ENCODE measurements around the gene IL4. TPM values are rescaled to one million over a fixed set of nuclear protein-coding genes. Genes with fewer than 3 reads are reported as not detected.

IL4 gene
- total and polyA plus RNA-seq, 9 of the 15 experiments (the other 6 are each of a cell fraction or from before 2014, with no cell fraction given): 0.22 to 0.62 TPM; not detected in 7

GRCh38 chr5:132680780-132681475, 7.1 kb downstream of the IL4 start:
- Histone ChIP-seq H3K36me3 (ENCODE audit: control insufficient read depth, insufficient read depth, low read length) (no peaks in the 10 kb centered on the region), H3K79me2 (ENCODE audit: control insufficient read depth, insufficient read depth, low read length) (no peaks in the 10 kb centered on the region), H3K4me2 (ENCODE audit: insufficient read depth, low read length) (no peak overlapping the region), H3K4me1 (replicated peaks in 1 of 2; ENCODE audit: control insufficient read depth in 2 of 2, insufficient read depth in 2 of 2, low read length in 2 of 2) (peaks cover 7 to 39% of the 10 kb centered on the region in 2 experiments), H3K27ac (ENCODE audit: extremely low read depth, low read depth, low read length) (no peak overlapping the region), H4K20me1 (replicated peaks; ENCODE audit: control insufficient read depth, insufficient read depth, low read length) (no peaks in the 10 kb centered on the region), H3K9ac (ENCODE audit: insufficient read depth in 1 of 2, low read depth in 2 of 2, low read length in 2 of 2) (no peak overlapping the region), H3K27me3 (ENCODE audit: control insufficient read depth in 2 of 2, insufficient read depth in 2 of 2, low read length in 2 of 2) (no peaks in the 10 kb centered on the region), H3K4me3 (no peak overlapping the region), H3K9me1 (ENCODE audit: control insufficient read depth, insufficient read depth, low read length) (no peaks in the 10 kb centered on the region), H2AFZ (ENCODE audit: low read depth, low read length) (peak overlapping the region; percentile 56), H3K9me3 (replicated peaks; ENCODE audit: control insufficient read depth, insufficient read depth, low read depth, low read length) (no peaks in the 10 kb centered on the region)
- WGBS (ENCODE audit: insufficient coverage, low coverage, missing lambda C conversion rate): 74% methylated on average over 8 of the region's 8 CpGs
- DNase-seq (ENCODE audit: extremely low read depth in 1 of 4, low spot score in 3 of 4): peak in 2 of 4 experiments; percentile 14 to 51
- in situ Hi-C loops (cut with MboI) (no loop called here), intact Hi-C loops (cut with micrococcal nuclease) (no loop called here)
- no peak for FAIRE-seq
- ATAC-seq: peak; percentile 54
- ChIA-PET POLR2A (interaction anchor here (0.7 kb wide), 1 partner anchor 9 kb away, joined by 5 read pairs; no protein-coding TSS in a partner anchor), CTCF (ENCODE audit: low intra/inter-chr PET ratio) (no interaction called here)
- TF ChIP-seq HCFC1 (IDR thresholded peaks at IDR 0.05; ENCODE audit: low read depth, low read length) (no peak), NR2C1 (IDR thresholded peaks at IDR 0.05) (no peak), NR2C1 (tag; IDR thresholded peaks at IDR 0.05) (no peak), MTA2 (IDR thresholded peaks at IDR 0.05; ENCODE audit: low read depth) (no peak), KAT7 (CRISPR knock-in tag; IDR thresholded peaks at IDR 0.05; ENCODE audit: borderline replicate concordance) (no peak), PHF20 (IDR thresholded peaks at IDR 0.05; ENCODE audit: partially characterized antibody) (no peak), KDM4B (IDR thresholded peaks at IDR 0.05; ENCODE audit: borderline replicate concordance in 2 of 2, low read depth in 1 of 2) (no peak), TRIM24 (IDR thresholded peaks at IDR 0.05) (no peak), FOXO4 (CRISPR knock-in tag; IDR thresholded peaks at IDR 0.05) (no peak), ZNF644 (tag; IDR thresholded peaks at IDR 0.05; ENCODE audit: low read depth) (no peak), MYNN (IDR thresholded peaks at IDR 0.05) (no peak), MYNN (CRISPR knock-in tag; IDR thresholded peaks at IDR 0.05) (no peak), NFIX (CRISPR knock-in tag; IDR thresholded peaks at IDR 0.05; ENCODE audit: low read depth) (no peak), TAF1 (IDR thresholded peaks at IDR 0.05; ENCODE audit: control insufficient read depth, extremely low read depth, insufficient read depth, low read length, severe bottlenecking) (no peak), CHAMP1 (IDR thresholded peaks at IDR 0.05) (no peak), FOXK1 (CRISPR knock-in tag; IDR thresholded peaks at IDR 0.05; ENCODE audit: borderline replicate concordance) (no peak), IRF9 (tag; IDR thresholded peaks at IDR 0.05) (no peak), HNRNPL (IDR thresholded peaks at IDR 0.05; ENCODE audit: low read depth, low read length) (no peak), HMGN3 (IDR thresholded peaks at IDR 0.05; ENCODE audit: borderline replicate concordance, extremely low read depth, insufficient read length, low read depth, low read length) (no peak)
- no TSS peak for BruUV-seq (replicated peaks)

All from K562 (cell line).